NCI-H2029 treated with DMSO at 0.1 percent for 48 hours (cell line): ENCODE results near the gene RMDN3.

ENCODE experiments used
- DNase-seq: peaks from one replicate; lab custom pipeline; 2025; lab: John Stamatoyannopoulos, UW

Gene RMDN3

DNA sequence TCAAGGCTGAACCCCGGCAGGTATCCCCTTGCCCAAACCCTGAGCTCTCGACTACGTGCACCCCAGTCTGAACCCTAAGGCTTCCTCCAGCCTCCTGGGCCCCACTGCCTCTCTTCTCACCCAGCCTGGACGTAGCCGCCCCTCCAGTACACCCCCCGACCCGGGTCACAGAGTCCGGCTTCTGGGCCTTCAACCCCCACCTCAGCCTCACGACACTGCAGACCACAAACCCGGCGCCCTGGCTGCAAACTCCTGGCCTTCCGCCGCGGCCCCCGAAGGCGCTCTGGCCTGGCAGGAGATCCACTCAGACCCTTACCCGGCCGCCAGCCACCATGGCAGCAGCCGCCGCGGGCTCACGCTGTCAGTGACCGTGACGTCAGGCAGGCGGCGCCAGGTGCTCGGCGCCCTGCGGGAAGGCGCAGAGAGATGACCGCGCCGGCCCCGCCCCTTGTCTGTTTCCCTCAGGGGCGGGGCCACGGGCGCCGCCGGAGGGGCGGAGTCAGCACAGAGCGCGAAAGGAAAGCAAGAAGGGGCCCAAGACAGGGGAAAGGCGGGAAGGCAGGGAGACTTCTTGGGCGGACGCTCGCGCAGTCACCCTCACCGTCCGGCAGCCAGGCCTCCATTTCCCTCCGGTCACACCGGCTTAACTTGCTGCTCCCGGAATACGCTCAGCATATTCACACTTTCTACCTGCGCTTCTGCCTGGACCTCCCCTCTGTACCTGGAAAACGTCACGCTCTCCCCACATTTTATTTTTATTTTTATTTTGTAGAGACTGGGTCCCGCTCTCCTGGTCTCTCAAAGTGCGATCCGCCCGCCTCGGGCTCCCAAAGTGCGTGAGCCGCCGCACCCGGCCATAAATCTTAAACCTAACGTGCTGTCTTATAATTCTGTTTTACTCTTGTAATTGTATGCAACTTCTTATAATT is at the start of gene RMDN3:
RMDN3 (minus strand) TSS at position 372 of the 929 bp plus-strand sequence. CDS start 471 bp downstream, outside the sequence.
- DNase-seq, result peak; percentile 53

GRCh38 chr15:40803688-40804087 is 48.6 kb upstream of the RMDN3 start:
- DNase-seq, result no peak

- no peak for DNase-seq
Observed at GRCh38 chr15:40803076-40803475, 48.0 kb upstream of the RMDN3 start.

GRCh38 chr15:40799523-40799922 is 44.5 kb upstream of the RMDN3 start:
- no peak for DNase-seq

DNA sequence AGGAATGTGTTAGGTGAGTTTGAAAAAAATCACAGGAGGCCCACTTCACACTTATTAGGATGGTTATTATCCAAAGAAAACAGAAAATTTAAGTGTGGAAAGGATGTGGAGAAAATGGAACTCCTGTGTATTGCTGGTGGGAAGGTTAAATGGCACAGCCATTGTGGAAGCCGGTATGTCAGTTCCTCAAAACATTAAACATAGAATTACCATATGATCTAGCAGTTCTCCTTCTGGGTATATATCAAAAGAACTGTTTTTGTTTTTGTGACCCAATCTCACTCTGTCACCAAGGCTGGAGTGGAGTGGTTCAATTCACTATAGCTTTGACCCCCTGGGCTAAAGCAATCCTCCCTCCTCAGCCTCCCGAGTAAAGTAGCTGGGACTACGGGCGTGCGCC is 41.5 kb upstream of the RMDN3 start:
- DNase-seq, result no peak

GRCh38 chr15:40796041-40796440 is 41.0 kb upstream of the RMDN3 start:
- DNase-seq, result no peak

DNA sequence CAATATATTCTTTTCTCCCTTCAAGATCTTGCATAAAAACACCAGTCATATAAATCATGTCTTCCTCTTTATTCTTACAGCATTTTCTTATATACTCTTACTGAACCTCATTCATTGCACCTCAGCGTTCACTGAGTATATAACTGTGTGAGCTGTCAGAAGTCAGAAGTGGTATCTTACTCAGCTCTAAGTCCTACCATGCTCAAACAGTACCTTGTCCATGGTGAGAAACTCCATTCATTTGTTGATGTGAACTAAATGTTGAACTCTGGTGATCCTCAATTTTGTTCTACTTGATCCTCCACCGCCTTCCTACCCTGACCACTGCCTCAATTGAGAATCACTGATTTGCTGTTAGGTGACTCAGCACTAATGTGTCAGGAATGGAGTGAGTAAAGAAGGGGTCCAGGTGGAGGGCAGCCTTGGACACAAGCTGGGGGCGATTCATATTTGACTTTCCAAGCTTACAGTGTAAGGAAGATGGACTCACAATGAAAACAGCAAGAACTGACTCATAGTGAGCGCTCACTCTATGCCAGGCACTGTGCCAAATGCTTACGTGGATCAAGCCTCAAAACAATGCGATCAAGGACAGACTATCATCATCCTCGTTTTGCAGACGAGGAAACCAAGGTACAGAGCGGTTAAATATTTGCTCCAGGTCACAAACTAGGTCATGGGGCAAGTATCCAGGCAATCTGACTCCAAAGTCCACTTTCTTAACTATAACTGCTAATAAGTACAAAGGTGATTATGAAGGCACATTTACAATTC is 38.3 kb upstream of the RMDN3 start:
- peak; percentile 23 for DNase-seq

GRCh38 chr15:40792394-40792793 is 37.3 kb upstream of the RMDN3 start:
- no peak for DNase-seq

DNA sequence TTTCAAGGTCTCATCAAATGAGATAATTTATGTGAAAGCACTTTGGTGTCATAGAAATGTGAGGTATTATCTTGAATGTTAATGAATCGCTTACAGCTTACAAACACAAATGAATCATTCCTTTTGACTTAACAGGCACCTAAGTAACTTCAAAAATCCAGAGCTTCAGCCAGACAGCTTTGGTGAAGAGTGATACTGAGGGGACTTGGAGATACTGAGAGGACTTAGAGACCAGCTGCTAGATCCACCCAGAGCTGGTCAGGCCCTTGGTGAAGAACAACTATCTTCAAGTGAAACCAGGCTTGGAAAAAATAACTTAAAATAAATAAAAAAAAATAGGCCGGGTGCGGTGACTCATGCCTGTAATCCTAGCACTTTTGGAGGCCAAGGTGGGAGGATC is 35.7 kb upstream of the RMDN3 start:
- no peak for DNase-seq

DNA sequence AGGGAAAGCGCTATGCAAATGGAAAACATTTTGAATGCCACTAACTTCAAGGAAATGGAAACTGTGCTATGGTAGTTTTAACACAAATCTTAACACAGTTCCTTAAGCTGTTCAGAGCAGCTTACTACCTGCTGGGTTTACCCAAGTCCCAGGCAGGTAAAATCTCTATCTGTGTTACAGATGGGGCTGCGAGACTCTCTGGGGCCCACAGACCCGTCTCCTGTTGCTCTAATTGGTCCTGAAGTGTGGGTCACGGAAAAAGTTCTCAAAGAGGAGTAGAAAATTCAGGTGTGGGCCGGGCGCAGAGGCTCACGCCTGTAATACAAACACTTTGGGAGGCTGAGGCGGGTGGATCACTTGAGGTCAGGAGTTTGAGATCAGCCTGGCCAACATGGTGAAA is 34.9 kb upstream of the RMDN3 start:
- DNase-seq, result no peak

DNA sequence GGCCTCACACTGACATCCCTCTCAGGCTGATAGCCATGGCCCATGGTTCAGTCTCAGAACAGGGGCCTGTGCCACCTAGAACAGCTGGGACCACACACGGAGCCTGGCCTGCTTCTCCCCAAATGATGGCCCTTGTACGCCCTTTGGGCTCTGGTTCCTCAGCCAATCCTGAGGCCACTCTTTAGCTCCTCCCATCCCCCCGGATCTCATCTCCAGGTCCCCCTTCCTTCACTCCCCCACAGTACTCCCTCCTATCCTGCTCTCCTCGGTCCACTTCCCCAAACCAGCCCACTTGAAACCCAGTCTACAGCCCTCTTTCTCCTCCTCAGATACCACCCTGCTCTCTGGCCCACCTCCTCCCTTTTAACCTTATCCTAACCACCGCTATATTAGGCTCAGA is 34.1 kb upstream of the RMDN3 start:
- DNase-seq, result no peak

DNA sequence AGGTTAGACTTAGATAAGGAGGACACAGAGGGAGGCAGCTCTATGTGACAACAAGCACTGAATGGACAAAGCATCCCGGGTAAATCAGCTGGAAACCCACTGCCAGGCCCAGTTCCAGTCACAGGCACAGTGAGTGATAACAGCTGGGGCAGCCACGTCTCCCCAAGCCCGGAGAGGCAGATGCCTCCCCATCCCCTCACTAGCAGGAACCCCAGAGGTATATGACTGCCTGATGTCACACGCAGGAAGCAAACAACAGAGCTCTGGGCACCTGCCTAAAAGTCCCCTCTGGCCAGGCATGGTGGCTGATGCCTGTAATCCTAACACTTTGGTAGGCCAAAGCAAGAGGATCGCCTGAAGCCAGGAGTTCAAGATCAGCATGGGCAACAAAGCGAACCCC is 32.9 kb upstream of the RMDN3 start:
- DNase-seq, result no peak

- peak; percentile 87 for DNase-seq
Observed at GRCh38 chr15:40787344-40787841, 32.3 kb upstream of the RMDN3 start.

DNA sequence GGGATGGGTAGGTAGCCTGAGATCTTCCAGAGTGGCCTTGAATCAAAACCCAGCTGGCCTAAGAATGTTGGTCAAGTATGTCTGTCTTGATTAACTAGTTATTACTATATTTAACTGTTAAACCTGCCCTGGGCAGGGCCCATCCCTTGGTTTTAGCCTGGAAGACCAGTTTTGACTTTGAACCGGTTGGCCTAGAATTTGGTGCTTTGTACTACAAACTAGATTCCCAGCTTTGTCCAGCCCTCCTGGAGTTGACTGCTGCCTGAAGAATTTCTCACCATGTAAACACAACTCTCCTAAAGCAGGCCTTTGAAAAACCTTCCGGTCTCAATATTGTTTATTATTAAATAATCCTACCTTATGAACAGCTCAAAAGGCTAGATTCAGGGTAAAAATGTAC is 30.8 kb upstream of the RMDN3 start:
- DNase-seq, result no peak

GRCh38 chr15:40785164-40785563 is 30.1 kb upstream of the RMDN3 start:
- DNase-seq, result no peak

GRCh38 chr15:40782609-40783227 is 27.7 kb upstream of the RMDN3 start:
- DNase-seq, result peak; percentile 55

- no peak for DNase-seq
Observed at GRCh38 chr15:40776537-40777141, 21.6 kb upstream of the RMDN3 start.

- no peak for DNase-seq
Observed at GRCh38 chr15:40775740-40776536, 20.9 kb upstream of the RMDN3 start.

DNA sequence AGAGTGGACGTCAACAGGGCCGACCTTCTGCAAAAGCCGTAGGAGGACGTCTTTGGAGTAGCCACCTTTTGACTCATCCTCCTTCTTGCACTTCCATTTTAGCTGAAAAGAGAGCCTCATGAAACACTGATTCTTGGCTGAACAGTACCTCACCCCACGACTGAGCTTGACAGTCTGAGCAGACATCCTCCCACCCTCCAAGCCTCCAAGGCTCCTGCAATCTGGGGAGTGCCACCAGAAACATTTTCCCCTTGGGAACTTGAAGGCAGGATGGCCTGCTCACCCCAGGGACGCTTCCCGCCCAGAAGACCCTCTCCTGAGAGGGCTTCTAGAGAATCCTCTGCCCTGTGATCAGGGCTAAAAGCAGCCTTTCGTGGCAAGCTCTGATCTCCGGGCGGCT is 20.0 kb upstream of the RMDN3 start:
- DNase-seq, result no peak

DNA sequence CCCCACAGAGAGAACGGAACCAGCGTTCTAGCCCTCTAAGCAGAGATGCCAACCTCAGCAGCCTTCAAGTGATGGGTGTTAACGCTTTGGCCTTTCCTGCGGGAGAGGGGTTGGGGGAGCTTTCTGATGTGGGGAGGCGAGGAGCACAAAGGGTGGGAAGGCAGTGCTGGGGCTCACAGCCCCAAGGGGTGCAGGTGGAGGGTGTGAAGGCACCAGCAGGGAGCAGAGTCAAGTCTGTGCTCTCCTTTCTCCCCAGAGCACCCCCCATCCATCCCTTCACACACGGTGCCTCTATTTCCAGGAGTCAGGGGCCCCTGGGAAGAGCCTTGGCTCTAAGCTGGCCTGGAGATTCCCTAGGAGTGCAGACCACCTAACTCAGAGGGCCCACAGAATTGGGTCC is 18.8 kb upstream of the RMDN3 start:
- no peak for DNase-seq

DNA sequence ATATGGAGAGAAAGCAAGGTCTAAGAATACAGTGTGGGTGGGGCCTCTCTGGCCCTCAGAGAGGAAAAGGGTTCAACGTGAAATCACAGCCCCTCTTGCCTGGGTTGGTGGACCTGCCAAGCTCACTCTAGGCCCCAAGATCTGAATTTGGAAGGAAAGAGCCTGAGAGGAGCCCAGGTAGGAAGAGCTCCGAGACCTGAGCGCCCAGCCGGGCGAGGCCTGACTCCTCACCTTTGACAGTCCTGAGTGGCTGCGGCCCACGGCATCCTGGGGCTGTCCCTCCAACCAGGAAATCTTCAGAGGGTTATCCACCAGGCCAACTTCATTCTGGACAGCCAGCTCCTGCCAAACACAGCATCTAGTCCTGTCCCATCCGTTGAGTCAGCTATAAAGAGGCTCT is 18.4 kb upstream of the RMDN3 start:
- DNase-seq, result no peak
